ENCODE data around the gene ROR1.

Gene ROR1

DNA sequence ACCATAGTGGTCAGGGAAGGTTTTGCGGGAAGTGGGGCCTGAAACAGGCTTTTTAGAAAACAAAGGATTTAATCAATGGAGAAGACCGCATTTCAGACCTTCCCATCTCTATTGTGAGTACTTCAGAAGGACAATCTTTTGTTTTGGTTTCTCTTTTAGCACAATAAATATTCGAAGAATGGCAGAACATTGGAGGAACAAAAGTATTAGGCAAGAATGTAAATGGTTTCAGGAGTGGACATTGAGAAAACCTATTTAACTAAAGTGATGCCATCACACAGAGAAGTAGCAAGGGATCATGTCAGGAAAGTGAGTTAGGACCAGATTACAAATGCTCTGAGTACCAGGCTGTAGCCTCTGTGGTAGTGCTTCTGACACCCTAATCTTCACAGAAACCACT, 402.8 kb downstream of the ROR1 start:
- Mint-ChIP-seq H3K9me3 (no peaks in the 10 kb centered on the region), H3K4me1 (peaks cover 17% of the 10 kb centered on the region), H3K36me3 (ENCODE audit: low read depth) (no peaks in the 10 kb centered on the region), H3K27me3 (peaks cover 12% of the 10 kb centered on the region), H3K4me3 (no peak overlapping the region), H3K27ac (no peak overlapping the region)
- ATAC-seq = no peak
- no peak for DNase-seq

GRCh38 chr1:64179588-64179987, 405.8 kb downstream of the ROR1 start:
- H3K27ac Mint-ChIP-seq = no peak overlapping the region
- H3K36me3 Mint-ChIP-seq (ENCODE audit: low read depth) = no peaks in the 10 kb centered on the region
- ATAC-seq = no peak
- H3K4me3 Mint-ChIP-seq = no peak overlapping the region
- DNase-seq = no peak
- H3K4me1 Mint-ChIP-seq = peaks cover 3% of the 10 kb centered on the region
- no peaks in the 10 kb centered on the region for H3K9me3 Mint-ChIP-seq
- H3K27me3 Mint-ChIP-seq = peaks cover 6% of the 10 kb centered on the region

DNA sequence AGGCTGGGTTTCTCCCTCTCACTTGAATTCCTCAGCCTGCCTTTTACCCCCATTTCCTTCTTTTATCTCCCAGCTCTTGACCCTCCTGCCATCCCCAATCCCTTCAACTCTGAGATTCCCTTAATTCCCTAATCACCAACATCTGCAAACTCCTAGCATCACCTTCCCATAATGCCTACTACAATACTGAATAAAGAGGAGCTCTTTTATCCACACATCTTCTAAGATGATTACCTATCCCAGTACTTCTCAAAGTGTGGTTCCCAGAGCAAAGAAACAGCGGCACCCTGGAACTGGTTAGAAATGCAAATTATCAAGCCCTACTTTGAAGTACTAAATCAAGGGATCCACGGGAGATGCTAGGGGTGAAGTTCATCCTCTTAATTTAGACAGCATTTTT, 408.4 kb downstream of the ROR1 start:
- DNase-seq = no peak
- Mint-ChIP-seq H3K9me3 (no peaks in the 10 kb centered on the region), H3K4me1 (no peaks in the 10 kb centered on the region), H3K27me3 (peaks cover 4% of the 10 kb centered on the region), H3K4me3 (no peak overlapping the region), H3K36me3 (ENCODE audit: low read depth) (no peaks in the 10 kb centered on the region), H3K27ac (no peak overlapping the region)
- ATAC-seq = no peak

GRCh38 chr1:64183395-64184002, 409.7 kb downstream of the ROR1 start:
- no peak overlapping the region for H3K27ac Mint-ChIP-seq
- DNase-seq (no peak), ATAC-seq (no peak)
- H3K4me3 Mint-ChIP-seq = no peak overlapping the region
- H3K4me1 Mint-ChIP-seq = no peaks in the 10 kb centered on the region
- H3K27me3 Mint-ChIP-seq = peaks cover 4% of the 10 kb centered on the region
- H3K36me3 Mint-ChIP-seq (ENCODE audit: low read depth) = no peaks in the 10 kb centered on the region
- no peaks in the 10 kb centered on the region for H3K9me3 Mint-ChIP-seq

DNA sequence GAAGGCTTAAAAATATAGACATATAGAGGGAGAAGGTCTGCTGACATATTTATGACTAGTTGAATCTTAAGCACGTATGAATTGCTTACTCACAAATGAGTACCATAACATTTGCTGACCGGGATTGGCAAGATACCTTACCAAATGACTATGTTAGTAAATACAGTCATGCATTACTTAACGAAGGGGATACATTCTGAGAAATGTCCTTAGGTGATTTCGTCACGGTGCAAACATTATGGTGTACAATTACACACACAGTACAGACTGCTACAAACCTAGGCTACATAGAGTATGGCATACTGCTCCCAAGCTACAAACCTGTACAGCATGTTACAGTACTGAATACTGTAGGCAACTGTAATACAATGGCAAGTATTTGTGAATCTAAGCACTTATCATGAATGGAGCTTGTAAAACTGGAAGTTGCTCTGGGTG, 410.2 kb downstream of the ROR1 start:
- no peak overlapping the region for H3K4me3 Mint-ChIP-seq
- no peaks in the 10 kb centered on the region for H3K9me3 Mint-ChIP-seq
- H3K4me1 Mint-ChIP-seq = no peaks in the 10 kb centered on the region
- H3K36me3 Mint-ChIP-seq (ENCODE audit: low read depth) = no peaks in the 10 kb centered on the region
- DNase-seq (no peak), ATAC-seq (no peak)
- H3K27me3 Mint-ChIP-seq = peaks cover 4% of the 10 kb centered on the region
- H3K27ac Mint-ChIP-seq = no peak overlapping the region

- H3K9me3 Mint-ChIP-seq = no peaks in the 10 kb centered on the region
- H3K4me3 Mint-ChIP-seq = no peak overlapping the region
- DNase-seq (no peak), ATAC-seq (no peak)
- no peak overlapping the region for H3K27ac Mint-ChIP-seq
- H3K27me3 Mint-ChIP-seq = peaks cover 4% of the 10 kb centered on the region
- H3K4me1 Mint-ChIP-seq = no peaks in the 10 kb centered on the region
- H3K36me3 Mint-ChIP-seq (ENCODE audit: low read depth) = no peaks in the 10 kb centered on the region
These were observed 412.5 kb downstream of the ROR1 start for GRCh38 chr1:64186138-64186897.

DNA sequence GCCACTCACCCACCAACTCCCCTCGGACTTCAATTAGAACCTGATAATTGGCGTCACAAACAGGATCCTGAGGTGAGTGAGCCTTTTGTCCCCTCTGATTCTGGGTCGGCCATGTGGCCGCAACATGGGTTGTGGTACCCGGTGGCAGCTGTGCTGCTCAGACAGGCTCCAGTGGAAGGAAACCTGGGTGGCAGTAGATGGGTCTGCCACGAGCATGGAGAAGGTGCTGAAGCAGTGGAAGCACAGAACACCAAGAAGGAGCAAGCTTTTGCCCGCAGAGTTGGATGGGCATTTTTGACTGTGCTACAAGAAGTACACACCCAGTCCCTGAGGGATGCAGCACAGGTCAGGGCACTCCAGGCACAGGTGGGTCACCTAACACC, 413.1 kb downstream of the ROR1 start:
- Mint-ChIP-seq H3K27me3 (peaks cover 3% of the 10 kb centered on the region), H3K36me3 (ENCODE audit: low read depth) (no peaks in the 10 kb centered on the region), H3K4me1 (no peaks in the 10 kb centered on the region), H3K9me3 (no peaks in the 10 kb centered on the region), H3K27ac (no peak overlapping the region), H3K4me3 (no peak overlapping the region)
- no peak for DNase-seq
- ATAC-seq = no peak

DNA sequence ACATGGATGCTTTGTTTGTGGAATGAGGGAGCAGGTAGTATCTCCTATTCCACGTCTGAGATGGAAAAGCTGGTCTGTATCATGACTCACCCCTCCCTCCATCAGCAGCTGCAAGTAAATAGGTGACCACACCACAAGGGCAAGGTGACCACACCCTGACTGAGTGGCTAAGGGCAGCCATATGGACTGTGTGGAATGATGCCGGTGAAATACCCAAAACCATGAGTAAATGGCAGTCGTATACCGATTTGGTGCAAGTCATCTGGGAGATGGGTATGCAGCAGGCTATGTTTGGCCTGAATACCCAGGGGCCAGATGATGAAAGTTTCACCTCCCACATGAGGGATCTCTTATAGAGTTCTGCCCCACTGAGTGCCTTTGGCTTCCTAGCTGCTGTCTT, 413.8 kb downstream of the ROR1 start:
- H3K4me3 Mint-ChIP-seq = no peak overlapping the region
- H3K27ac Mint-ChIP-seq = no peak overlapping the region
- H3K4me1 Mint-ChIP-seq = no peaks in the 10 kb centered on the region
- H3K27me3 Mint-ChIP-seq = no peaks in the 10 kb centered on the region
- no peaks in the 10 kb centered on the region for H3K36me3 Mint-ChIP-seq (ENCODE audit: low read depth)
- no peak for ATAC-seq
- H3K9me3 Mint-ChIP-seq = no peaks in the 10 kb centered on the region
- no peak for DNase-seq

DNA sequence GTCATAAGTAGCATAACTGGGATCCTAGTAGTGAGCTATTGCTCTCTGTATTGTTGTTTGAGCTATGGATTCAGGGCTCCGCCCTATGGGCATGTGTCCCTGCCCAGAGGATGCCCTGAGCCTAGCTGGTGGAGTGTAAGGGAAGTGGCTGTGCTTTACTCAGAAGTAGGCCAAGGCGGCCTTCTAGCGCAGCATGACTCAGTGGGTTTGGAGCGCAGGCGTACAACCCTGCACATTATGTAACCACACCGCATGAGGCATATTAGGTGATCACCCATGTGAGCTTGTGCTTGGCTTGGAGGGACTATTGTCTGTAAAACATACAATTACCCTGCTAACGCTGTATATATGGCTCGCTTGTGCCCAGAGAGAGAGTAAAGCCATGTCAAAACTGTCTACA, 418.5 kb downstream of the ROR1 start:
- Mint-ChIP-seq H3K27ac (no peak overlapping the region), H3K36me3 (ENCODE audit: low read depth) (no peaks in the 10 kb centered on the region), H3K27me3 (no peaks in the 10 kb centered on the region), H3K4me1 (no peaks in the 10 kb centered on the region), H3K4me3 (no peak overlapping the region), H3K9me3 (no peaks in the 10 kb centered on the region)
- ATAC-seq (no peak), DNase-seq (no peak)

DNA sequence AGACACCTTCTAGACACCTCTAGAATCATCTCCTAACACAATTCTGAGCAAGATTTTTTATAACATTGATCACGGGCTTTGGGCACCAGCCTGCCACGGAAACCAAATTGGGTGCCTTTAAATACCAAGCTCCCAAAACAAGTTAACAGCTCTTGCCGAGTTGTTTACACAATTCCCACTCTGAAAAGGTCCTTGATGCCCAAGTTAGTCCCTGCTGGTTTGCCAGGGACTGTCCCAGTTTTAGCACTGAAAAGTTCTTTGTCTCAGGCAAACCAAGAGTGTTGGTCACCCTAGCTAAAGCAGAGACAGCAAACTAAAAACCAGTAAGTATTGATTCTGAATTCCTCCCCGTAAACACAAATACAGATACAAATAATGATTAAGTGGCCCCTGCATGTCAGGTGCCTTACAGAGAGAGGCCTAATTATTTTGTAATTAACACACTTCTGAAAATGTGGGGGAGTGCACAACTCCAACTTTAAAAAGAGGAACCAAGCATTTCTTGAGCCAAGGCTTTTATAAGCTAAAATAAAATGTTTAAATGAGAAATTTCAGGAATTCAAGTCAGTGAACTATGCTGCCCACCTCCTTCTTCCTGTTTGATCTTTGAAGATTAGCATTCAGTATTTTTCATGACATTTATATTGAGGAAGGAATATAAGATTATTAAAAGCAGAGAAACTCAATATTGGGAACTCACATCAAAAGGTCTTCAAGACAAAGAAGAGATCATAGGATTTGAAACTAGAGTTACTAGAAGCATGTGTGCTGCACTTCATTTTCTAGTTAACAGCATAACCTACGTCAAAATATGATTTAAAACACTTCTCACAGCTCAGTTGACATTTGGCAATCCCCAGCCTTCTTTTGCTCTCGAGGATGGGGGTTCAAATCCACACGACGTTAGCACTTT, 420.6 kb downstream of the ROR1 start:
- no peaks in the 10 kb centered on the region for H3K27me3 Mint-ChIP-seq
- peaks cover 5% of the 10 kb centered on the region for H3K4me1 Mint-ChIP-seq
- H3K36me3 Mint-ChIP-seq (ENCODE audit: low read depth) = no peaks in the 10 kb centered on the region
- H3K9me3 Mint-ChIP-seq = no peaks in the 10 kb centered on the region
- ATAC-seq = no peak
- no peak overlapping the region for H3K27ac Mint-ChIP-seq
- no peak for DNase-seq
- H3K4me3 Mint-ChIP-seq = no peak overlapping the region

GRCh38 chr1:64195081-64195395, 421.2 kb downstream of the ROR1 start:
- Mint-ChIP-seq H3K4me3 (no peak overlapping the region), H3K36me3 (ENCODE audit: low read depth) (no peaks in the 10 kb centered on the region), H3K27ac (no peak overlapping the region), H3K9me3 (no peaks in the 10 kb centered on the region), H3K4me1 (peaks cover 5% of the 10 kb centered on the region), H3K27me3 (no peaks in the 10 kb centered on the region)
- ATAC-seq (no peak), DNase-seq (no peak)

DNA sequence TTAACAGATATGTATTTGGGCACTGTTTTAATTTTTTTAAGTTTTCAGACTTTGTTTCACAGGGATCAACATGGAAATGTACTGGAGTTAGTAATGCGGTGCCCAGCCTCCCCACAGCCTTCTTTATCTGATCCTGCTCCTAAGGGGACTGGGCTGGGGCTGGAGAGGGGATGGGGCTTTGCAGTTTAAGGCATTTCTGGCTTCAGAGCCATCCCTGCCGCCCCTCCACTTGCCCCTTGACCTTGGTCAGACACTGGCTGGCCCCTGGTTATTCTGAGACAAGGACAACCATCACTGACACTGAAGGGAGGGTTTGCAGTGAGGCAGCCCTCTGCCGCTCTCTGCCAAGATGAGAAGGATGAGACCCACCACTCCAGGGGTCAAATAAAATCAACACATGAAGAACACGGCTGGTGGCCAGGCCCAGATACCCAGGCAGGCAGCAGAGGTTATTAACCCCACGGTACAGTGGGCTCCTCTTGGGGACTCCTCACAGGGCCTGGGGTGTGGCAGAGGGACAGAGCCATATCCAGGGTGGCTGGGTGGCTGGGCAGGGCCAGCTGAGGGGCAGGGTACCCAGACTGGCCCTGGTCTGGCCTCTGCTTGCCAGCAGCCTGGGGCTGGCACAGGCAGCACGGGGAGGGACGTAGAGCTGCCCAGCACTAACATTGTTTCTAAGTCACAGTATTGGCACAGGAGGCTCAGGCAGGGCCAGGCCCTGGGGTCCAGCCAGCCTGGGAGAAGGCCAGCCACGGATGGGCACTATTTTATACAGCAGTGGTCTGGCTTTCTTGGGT, 422.5 kb downstream of the ROR1 start:
- no peak overlapping the region for H3K27ac Mint-ChIP-seq
- H3K9me3 Mint-ChIP-seq = no peaks in the 10 kb centered on the region
- H3K4me1 Mint-ChIP-seq = peaks cover 5% of the 10 kb centered on the region
- H3K4me3 Mint-ChIP-seq = no peak overlapping the region
- H3K27me3 Mint-ChIP-seq = no peaks in the 10 kb centered on the region
- ATAC-seq (no peak), DNase-seq (no peak)
- no peaks in the 10 kb centered on the region for H3K36me3 Mint-ChIP-seq (ENCODE audit: low read depth)

- Mint-ChIP-seq H3K27ac (no peak overlapping the region), H3K4me3 (no peak overlapping the region), H3K36me3 (ENCODE audit: low read depth) (no peaks in the 10 kb centered on the region), H3K4me1 (peaks cover 5% of the 10 kb centered on the region), H3K9me3 (no peaks in the 10 kb centered on the region), H3K27me3 (no peaks in the 10 kb centered on the region)
- ATAC-seq (no peak), DNase-seq (no peak)
These were observed 423.3 kb downstream of the ROR1 start for GRCh38 chr1:64197076-64197475.

- peaks cover 5% of the 10 kb centered on the region for H3K27me3 Mint-ChIP-seq
- no peak overlapping the region for H3K27ac Mint-ChIP-seq
- H3K4me3 Mint-ChIP-seq = no peak overlapping the region
- ATAC-seq = peak; percentile 65
- H3K4me1 Mint-ChIP-seq = peaks cover 5% of the 10 kb centered on the region
- no peaks in the 10 kb centered on the region for H3K36me3 Mint-ChIP-seq (ENCODE audit: low read depth)
- no peaks in the 10 kb centered on the region for H3K9me3 Mint-ChIP-seq
- no peak for DNase-seq
These were observed 425.3 kb downstream of the ROR1 start for GRCh38 chr1:64199154-64199553.
